ENCODE measurements around the gene SCUBE1. TPM values are rescaled to one million over a fixed set of nuclear protein-coding genes. Genes with fewer than 3 reads are reported as not detected.

Gene SCUBE1
- polyA plus RNA-seq, 1 of the 3 experiments (the other 2 are of a cell fraction) = 0.56 TPM

- Histone ChIP-seq H3K36me3 (replicated peaks in 1 of 2; ENCODE audit: control insufficient read depth in 1 of 2, insufficient read depth in 2 of 2, low read length in 1 of 2) (no peaks in the 10 kb centered on the region), H3K79me2 (ENCODE audit: insufficient read depth) (no peaks in the 10 kb centered on the region), H3K27me3 (ENCODE audit: insufficient read depth) (no peaks in the 10 kb centered on the region), H3K27ac (ENCODE audit: low read depth in 2 of 2, low read length in 1 of 2) (peak overlapping the region in 1 of 2 experiments; percentile 94; a peak in 2 of 4 replicates), H3K4me1 (ENCODE audit: control insufficient read depth in 1 of 2, insufficient read depth in 2 of 2, low read depth in 1 of 2, low read length in 1 of 2) (peaks cover 0 to 71% of the 10 kb centered on the region in 2 experiments; a peak in 2 of 4 replicates), H3K9me3 (no peaks in the 10 kb centered on the region), H3K9me2 (no peaks in the 10 kb centered on the region), H3K4me3 (ENCODE audit: low read depth in 2 of 2, low read length in 1 of 2) (no peak overlapping the region), H4K20me1 (ENCODE audit: insufficient read depth) (no peaks in the 10 kb centered on the region), H3F3A (replicated peaks; ENCODE audit: insufficient read depth) (no peaks in the 10 kb centered on the region), H3K9ac (no peak overlapping the region), H3K4me2 (no peak overlapping the region), H2AFZ (ENCODE audit: low read depth) (no peak overlapping the region)
- TF ChIP-seq RCOR1 (IDR thresholded peaks at IDR 0.05; ENCODE audit: low read length) (no peak), RFX5 (IDR thresholded peaks at IDR 0.05; ENCODE audit: low read length) (no peak), FOXJ3 (CRISPR knock-in tag; IDR thresholded peaks at IDR 0.05) (no peak), TEAD4 (IDR thresholded peaks at IDR 0.05; ENCODE audit: borderline replicate concordance, insufficient read depth) (no peak), MXI1 (IDR thresholded peaks at IDR 0.05; ENCODE audit: low read depth, low read length) (no peak), YY1 (IDR thresholded peaks at IDR 0.05; ENCODE audit: low read depth) (no peak), SIN3A (IDR thresholded peaks at IDR 0.05; ENCODE audit: borderline replicate concordance, low read depth, low read length) (no peak), IRF3 (IDR thresholded peaks at IDR 0.05; ENCODE audit: low read depth, low read length) (no peak), TCF12 (IDR thresholded peaks at IDR 0.05) (no peak)
- DNase-seq = no peak
- WGBS (ENCODE audit: low lambda C conversion rate) = 43% methylated on average over 1 of the region's 9 CpGs
- ChIA-PET POLR2A (no interaction called here), CTCF (interaction anchor here (1.1 to 5.3 kb wide), 4 partner anchors 8 to 80 kb away, joined by 3 to 34 read pairs (median 20); no protein-coding TSS in a partner anchor)
Observed at GRCh38 chr22:43266076-43266475, 77.1 kb downstream of the SCUBE1 start.

GRCh38 chr22:43263645-43264514 lies 79.3 kb downstream of the SCUBE1 start:
- peak overlapping the region; percentile 37; the same call in 1 of the 2 replicates for H3K4me2 ChIP-seq
- H2AFZ ChIP-seq (ENCODE audit: low read depth) = no peak overlapping the region
- H3K27me3 ChIP-seq (ENCODE audit: insufficient read depth) = no peaks in the 10 kb centered on the region

More at GRCh38 chr22:43263645-43264514, 79.3 kb downstream of the SCUBE1 start:
- Histone ChIP-seq H3K4me3 (ENCODE audit: low read depth in 2 of 2, low read length in 1 of 2) (no peak overlapping the region), H3K27ac (ENCODE audit: low read depth in 2 of 2, low read length in 1 of 2) (peak overlapping the region in 1 of 2 experiments; percentile 85; a peak in 2 of 4 replicates), H3K4me1 (ENCODE audit: control insufficient read depth in 1 of 2, insufficient read depth in 2 of 2, low read depth in 1 of 2, low read length in 1 of 2) (peaks cover 0 to 64% of the 10 kb centered on the region in 2 experiments; a peak in 2 of 4 replicates), H3K79me2 (ENCODE audit: insufficient read depth) (no peaks in the 10 kb centered on the region), H3F3A (replicated peaks; ENCODE audit: insufficient read depth) (no peaks in the 10 kb centered on the region), H3K9ac (no peak overlapping the region), H3K36me3 (replicated peaks in 1 of 2; ENCODE audit: control insufficient read depth in 1 of 2, insufficient read depth in 2 of 2, low read length in 1 of 2) (no peaks in the 10 kb centered on the region), H4K20me1 (ENCODE audit: insufficient read depth) (no peaks in the 10 kb centered on the region), H3K9me3 (no peaks in the 10 kb centered on the region), H3K9me2 (no peaks in the 10 kb centered on the region)
- CTCF ChIA-PET = interaction anchor here (0.6 to 5.3 kb wide), 4 partner anchors 9 to 82 kb away, joined by 3 to 34 read pairs (median 18); no protein-coding TSS in a partner anchor
- WGBS (ENCODE audit: low lambda C conversion rate) = 28% methylated on average over 21 of the region's 27 CpGs
- DNase-seq = peak; percentile 66
- POLR2A ChIA-PET = no interaction called here
- TF ChIP-seq FOSL2 (IDR thresholded peaks at IDR 0.05; ENCODE audit: borderline replicate concordance, low read depth) (no peak), GATA2 (CRISPR knock-in tag; IDR thresholded peaks at IDR 0.05) (peak; percentile 26; the same call in 1 of the 2 replicates)

All from SK-N-SH (cell line).